HG02623 (cell line): ENCODE results near the gene CRYGN.

ENCODE experiments used
- ATAC-seq: cut with Tn5 transposase; IDR thresholded peaks from one replicate; pipeline ENCODE4 v1.9.1; 2021; ENCODE audit warnings: moderate library complexity; ENCODE audit not compliant: unreplicated experiment

The CRYGN gene

DNA sequence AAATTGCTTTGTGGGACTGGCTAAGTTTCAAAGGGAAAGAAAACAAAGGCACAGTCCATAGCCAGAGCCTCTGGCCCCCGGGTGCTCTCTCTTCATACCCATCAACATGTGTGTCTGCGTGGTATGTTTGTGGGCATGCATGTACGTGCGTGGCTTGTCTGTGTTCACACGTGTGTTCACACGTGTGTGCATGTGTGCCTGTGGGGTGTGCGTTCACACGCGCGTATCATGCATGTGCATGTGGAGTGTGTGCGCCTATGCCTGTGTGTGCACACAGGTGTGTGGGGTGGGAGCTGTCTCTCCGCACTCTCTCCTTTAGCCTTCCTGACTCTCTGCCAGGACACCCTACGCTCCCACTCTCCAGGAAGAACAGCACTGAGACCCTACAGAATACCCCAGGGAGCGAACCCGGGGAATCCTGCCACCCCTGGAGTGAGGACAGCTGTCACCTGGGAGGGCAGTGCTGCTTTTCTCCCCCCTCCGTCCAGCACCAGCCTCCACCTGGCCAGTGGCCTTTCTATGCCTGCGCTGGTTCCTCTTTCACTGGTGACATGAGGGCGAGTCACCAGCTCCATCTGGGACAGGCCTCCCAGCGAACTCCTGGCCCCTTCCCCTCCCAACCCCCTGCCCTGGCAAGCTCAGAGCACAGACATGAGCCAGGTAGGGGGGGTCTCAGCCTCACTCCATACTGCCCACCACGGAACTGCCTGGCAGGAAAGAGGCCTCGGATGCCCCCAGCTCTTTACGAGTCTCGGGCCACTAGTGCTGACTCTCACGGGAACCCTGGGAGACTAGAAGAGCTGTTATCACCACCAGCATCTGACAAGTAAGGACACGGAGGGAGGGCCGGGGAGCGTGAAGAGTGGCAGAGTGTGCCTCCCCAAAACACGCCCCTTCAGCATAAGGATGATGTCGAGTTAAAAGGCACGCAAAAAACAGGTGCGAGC is 46.6 kb downstream of the CRYGN start:
- no peak for ATAC-seq

- no peak for ATAC-seq
These were observed 47.5 kb downstream of the CRYGN start for GRCh38 chr7:151392426-151392825.

- ATAC-seq: no peak
These were observed 47.9 kb downstream of the CRYGN start for GRCh38 chr7:151392002-151392401.

GRCh38 chr7:151391358-151391730 is 48.6 kb downstream of the CRYGN start:
- ATAC-seq: no peak

- ATAC-seq: no peak
These were observed 49.2 kb downstream of the CRYGN start for GRCh38 chr7:151390598-151391357.

DNA sequence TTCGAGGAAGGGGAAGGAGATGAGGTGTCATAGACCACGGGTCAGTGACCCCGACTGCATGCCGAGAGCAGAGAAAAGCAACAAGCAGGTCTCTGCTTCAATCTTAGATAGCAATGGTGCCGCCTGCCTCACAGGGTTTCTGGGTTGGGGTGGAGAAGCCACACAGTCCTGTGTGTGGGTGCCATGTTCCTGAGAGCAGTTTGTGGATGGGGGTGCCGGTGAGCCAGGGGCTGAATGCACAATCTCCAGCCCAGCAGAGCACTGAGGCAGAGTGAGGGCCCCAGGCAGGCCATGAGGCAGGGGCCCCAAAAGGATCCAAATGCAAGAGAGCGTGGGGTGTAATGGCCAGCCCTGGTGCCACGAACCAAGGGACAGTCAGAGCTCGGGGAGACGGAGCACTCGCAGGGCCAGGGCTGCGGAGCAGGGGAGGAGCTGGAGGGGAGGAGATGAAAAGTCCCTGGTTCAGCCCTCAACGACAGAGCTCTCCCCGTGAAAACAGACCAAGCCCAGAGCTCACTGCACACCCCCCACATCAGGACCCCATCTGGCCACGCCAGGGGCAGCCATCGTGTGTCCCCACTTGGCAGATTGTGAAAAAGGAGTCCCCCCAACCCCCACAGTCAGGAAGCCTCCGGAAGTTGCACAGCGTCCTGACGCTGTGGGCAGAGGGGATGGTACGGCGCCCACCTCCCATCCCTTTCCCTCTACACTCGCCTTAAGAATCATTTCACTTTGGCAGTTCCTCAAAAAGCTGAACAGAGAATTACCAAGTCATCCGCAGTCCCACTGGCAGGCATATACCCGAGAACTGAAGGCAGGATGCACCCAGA is 50.0 kb downstream of the CRYGN start:
- no peak for ATAC-seq

DNA sequence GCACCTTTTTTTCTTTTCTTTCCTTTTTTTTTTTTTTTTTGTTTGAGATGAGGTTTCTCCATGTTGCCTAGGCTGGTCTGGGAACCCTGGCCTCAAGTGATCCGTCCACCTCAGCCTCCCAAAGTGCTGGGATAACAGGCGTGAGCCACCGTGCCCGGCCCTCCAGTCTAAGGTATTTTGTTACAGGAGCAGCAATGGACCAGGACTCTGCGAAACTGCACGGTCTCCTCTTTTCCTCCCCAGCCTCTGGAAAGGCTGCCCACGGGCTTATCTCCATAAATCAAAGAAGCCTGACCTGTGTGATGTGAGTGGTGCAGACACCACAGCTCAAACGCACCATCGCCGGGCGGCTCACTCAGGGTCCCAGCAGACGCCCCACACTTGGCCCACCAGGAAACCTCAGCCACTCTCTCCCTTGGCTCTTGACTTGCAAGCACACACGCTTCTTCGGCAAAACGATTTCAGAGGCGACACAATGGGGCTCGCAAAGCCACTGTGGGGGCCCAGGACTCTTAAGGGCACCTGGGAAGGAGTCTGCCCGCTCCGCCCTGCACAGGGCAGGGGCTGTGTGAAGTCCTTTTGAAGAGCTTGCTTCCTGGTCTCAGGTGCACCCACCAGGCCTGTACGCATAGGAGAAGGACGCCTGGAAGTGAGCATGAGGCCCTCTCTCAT is 50.7 kb downstream of the CRYGN start:
- ATAC-seq: no peak

DNA sequence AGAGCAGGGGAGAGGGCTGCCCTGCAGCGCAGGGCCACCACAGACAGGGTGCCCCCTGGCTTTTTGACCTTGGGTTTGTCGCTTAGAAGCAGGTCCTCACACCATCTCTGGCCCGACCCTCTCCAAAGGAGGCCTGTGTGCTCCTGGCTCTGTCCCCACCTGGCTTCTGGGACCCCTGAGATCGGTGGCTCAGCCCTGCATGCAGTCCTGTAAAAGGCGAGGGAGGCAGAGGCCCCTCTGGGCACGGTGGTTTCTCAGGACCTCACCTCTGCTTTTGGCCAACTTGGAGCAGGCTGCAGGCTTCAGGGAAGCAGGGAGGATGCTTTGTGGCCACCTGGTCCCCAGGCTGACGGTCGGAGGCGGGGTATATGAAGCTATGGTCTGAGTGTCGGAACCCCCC is 51.5 kb downstream of the CRYGN start:
- no peak for ATAC-seq

DNA sequence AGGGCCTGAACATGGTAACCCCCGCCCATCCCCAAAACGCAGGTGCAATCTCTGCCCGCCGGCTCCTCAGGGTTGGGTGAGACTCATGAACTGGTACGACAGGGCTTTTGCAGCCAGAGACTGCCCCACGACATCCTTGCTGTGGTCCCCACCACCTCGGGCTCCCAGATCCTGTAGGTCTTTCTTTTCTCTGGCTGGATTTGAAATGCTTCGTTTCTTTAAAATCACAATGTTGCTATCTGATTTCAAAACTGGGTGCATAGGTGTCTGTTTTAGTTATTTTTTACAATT is 52.0 kb downstream of the CRYGN start:
- ATAC-seq: no peak

DNA sequence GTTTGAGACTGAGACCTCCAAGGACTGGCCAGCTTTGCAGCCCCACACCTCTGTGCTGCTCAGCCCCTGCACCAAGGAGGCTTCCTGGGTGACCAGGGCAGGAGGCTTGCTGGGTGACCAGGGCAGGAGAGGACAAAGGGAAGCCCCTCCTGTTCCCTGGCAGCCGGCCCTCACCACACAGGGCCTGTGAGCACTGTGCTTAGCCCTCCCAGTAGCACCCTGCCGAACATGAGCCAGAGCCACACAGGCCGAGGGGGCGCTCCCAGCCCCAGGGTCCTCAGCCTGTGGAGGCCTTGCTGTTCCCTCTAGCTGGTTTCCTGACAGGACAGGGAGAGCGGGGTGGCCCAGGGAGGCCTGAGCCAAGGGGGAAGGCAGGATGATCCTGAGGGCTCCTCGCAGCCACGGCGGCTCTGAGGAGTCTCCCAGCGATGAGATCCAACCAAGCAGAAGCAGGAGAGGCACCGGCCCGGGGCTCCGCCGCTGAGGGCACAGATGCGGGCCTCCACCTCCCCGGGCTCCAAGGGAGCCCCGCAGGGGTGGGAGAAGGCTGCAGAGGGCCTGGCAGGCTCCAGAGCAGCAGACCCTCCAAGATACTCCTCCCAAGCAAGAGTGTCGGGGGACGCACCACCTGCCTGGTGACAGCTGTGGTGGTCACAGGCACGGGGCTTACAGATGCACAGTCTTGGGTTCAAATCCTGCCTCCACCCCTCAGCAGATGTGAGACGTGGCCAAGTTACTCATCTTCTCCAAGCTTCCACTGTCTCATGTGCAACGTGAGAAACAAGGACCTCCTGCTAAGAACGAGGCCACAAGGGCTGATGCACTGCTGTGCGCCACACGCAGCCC is 52.6 kb downstream of the CRYGN start:
- no peak for ATAC-seq

DNA sequence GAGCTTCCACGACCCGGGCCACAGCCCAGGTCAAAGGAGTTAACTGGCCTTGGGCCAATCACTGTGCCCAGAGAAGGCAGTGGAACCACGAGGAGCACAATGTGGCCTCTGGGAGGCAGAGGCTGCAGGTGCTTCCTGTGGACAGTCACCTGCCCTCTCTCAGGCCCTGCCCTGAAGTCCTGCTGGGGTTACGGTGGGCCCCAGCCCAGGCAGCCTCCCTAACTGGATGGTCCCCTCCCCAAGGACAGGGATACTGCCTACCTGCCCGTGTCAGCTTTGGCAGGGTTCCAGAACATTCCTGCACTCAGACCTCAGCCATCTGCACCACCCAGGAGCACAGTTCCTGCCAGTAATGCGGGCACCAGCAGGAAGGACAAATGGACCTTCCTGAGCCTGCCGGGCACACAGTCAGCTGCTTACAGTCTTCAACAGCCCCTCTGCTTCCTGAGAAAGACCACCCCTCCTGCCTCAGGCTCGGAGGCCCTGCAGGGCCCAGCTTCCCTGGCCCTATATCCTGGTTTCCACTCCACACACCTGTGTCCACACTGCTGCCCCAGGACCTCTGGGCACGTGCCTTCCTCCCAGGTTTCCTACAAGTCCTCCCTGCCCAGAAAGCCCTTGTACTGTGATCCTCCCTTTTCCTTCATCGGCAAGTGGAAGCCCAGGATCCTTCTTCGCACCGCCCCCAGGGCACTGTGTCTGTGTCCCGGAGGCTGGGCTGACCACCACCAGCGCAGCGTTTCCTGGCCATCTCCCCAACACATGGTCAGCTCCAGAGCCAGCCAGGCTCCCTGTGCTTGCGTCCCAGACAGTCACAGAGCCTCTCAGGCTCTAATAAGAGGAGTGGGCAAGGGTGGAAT is 53.4 kb downstream of the CRYGN start:
- no peak for ATAC-seq

GRCh38 chr7:151385626-151386300 is 54.2 kb downstream of the CRYGN start:
- no peak for ATAC-seq

DNA sequence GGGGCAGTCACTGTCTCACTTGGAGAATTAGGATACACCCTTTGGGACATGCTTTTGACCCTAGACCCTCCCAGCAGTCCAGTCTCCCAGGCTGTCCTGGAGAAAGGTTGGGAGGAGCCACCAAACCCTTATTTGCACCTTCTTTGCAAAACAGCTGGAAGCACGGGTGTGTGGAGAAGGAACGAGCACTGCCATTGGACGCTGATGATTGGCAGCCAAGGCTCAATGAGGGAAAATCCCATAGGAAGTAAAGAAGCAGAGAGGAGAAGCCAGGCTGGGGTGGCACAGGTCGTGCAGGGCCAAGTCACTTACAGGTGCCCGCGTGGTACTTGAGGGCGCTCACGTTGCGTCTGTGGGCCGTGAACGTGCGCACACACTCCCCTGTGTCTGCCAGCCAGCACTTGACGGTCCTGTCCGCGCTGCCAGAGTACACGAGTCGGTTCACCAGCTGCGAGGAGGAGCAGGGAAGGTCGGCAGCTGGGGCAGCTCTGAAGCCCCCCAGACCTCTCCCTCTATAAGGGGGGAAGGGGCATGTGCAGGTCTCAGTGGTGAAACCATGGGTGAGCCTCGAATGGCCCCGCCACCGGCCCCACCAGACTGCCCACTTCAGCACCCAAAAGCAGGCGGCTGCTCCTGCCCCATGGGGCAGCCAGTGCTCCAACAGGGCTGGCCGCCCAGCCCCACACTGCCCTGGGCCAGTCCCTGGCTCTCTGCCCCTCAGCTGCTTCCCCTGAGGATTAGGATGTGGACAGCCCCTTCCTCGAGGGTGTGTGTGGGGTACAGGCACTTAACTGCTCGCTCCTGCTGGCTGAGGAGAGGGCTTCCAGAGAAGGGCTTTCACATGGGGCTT is 54.9 kb downstream of the CRYGN start:
- ATAC-seq: no peak

GRCh38 chr7:151384352-151384697 is 55.6 kb downstream of the CRYGN start:
- no peak for ATAC-seq

DNA sequence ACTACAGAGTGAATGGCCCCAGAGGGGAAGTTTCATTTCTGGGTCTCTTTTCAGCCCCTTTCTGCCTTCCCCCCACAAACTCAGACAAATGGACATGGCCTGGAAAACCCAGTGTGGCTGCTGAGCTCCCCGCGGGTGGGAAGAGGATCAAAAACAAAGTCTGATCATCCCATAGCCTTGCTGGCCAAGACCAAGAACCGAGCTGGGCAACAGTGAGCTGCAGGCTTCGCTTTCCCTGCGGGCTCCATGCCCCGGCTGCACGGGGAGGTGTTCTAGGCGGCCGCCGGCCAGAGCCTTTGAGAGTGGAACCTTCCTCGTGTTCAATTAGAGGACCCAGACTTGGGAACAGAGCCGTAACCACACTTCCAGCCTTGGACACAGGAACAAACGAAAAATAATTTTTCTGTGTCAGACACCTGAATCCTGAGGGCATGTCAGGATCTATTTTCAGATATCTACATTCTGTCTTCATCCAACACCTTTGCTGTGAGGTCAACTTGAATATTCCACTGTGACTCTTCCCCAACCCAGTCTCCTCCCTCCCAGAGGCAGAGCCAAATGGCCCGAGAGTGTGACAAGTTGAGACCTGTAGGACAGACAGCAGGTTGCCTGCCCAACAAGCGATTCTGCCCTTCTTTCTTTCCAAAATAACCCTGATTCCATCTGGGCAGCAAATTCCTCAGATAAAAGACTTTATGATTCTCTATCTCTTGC is 56.1 kb downstream of the CRYGN start:
- ATAC-seq: no peak

DNA sequence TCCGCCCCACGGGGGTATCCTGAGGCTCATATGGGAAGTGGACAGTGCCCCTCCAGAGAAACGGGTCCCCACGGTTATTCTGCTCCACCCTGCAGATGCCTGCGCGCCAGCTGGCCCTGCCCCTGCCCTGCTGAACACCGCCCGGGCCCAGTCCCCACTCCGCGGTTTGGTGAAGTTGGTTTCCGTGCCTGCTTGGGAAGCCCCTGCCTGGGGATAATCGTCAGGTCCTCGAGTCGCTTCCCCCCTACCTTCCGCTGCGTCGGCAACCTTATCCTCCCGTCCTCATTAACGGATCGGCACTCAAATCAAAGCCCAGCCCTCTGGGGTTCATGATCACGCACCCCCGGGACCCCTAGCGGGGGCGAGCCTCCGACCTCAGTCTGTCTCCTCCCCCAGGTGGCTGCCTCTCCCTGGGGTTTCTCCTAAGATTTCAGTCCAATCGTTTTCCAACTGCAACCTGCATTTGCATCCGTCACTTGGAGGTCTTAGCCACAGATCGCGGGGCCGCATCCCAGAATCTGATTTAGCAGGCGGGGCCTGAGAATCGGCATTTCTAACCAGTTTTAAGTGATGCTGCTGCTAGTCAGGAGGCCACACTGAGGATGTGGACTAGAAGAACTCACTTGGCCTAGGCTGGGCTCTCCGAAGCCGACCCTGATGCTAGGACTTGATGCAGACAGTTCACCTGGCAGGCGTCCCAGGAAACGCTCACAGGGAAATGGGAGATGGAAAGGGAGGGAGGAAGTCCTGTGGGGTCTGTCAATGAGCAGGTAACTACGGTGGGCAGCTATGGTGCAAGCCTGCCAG is 57.7 kb downstream of the CRYGN start:
- ATAC-seq: no peak
